ENCODE measurements around the gene XIRP1. TPM values are rescaled to one million over a fixed set of nuclear protein-coding genes. Genes with fewer than 3 reads are reported as not detected.

The XIRP1 gene
- total RNA-seq, 1 experiment from 2014 or later = not detected

DNA sequence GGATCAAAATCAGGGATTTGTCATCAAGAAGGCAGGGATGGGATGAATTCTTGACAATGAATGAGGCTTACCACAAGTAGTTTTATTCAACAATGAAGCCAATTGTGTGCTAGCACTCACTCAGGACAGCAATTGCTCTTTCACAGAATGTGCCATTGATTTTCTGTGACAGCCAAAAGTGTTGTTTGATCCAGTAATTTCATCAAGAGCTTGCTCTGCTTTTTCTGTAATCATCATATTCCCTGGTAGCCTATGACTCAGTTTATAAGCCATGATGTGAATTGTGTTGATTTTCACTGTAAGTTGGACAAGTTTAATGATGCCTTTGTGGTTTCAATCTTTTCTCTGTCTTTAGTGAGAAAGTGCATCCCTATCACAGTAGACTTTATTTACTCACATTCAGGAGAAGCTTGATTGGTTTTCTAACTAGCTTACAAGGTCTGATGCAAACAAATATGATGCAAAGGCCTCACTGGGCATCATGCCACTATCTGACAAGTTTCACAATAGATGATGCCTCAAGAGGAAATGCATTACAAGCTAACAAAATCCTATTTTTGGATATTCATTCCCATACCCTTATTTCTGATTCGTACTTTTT is 25.4 kb downstream of the XIRP1 start:
- peak; percentile 72 for DNase-seq (ENCODE audit: low read depth)

DNA sequence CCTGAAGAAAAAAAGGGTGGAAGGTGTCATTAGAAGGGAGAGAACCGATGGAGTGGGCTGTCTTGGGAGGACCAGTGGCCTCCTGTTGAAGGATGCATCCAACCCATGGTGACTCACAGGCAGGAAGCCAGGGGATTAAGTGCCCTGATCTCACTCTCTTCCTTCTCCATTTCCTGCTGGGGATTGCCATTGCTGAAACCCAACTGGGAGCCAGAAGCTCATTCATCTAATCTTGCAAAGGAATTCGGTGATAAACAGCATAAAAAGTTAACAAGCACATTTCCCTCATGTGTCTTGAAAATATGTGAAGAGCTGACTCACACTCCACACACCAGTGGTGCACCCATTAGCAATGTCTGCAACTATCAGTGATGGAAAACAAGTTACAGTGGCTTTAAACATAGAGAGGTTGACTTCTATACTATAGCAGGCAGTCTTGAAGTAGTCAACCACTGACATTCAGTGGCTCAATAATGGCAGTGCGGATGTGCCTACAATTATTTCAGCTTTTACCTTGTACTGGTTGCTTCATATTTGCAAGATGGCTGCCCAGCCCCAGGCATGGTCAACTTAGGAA is 26.2 kb downstream of the XIRP1 start:
- peak; percentile 98 for DNase-seq (ENCODE audit: low read depth)

GRCh38 chr3:39165518-39165917 is 26.9 kb downstream of the XIRP1 start:
- no peak for DNase-seq (ENCODE audit: low read depth)

GRCh38 chr3:39164414-39164813 is 28.0 kb downstream of the XIRP1 start:
- no peak for DNase-seq (ENCODE audit: low read depth)

GRCh38 chr3:39158148-39158715 is 34.2 kb downstream of the XIRP1 start:
- no peak for DNase-seq (ENCODE audit: low read depth)

GRCh38 chr3:39157359-39157758 is 35.0 kb downstream of the XIRP1 start:
- DNase-seq (ENCODE audit: low read depth) = no peak

DNA sequence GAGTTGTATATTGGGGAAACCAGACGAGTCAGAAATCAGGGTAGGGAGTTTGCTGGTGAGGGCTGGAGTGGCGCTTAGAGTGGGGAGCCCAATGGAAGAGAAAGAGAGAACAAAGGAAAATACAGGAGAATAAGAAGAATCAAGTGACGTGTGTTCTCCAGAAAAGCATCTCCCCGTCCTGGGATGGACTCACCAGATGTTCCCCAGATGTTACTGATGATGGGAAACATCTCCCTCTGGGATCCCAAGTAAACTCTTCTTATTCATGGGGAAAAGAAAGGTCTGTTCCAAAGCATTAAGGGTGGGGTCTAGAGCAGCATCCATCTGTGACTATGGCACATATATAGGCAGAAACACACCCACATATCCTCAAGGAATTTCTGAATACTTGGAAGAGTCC is 36.0 kb downstream of the XIRP1 start:
- DNase-seq (ENCODE audit: low read depth) = no peak

- DNase-seq (ENCODE audit: low read depth) = no peak
These were observed 37.9 kb downstream of the XIRP1 start for GRCh38 chr3:39154280-39155021.

DNA sequence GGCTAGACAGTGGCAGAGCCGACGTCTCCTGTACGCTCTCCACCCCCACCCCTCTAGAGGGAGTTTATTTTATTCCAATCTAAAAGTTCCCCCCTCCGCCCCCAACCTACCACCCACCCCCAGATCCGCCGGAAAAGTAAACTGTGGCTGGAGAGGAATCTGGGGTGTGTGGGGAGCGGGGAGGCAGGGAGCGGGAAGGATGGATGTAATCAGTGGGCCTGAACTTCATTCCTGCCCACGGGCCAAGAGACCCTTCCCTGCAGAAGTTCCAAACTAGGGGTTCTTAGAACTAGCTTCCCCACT is 38.5 kb downstream of the XIRP1 start:
- no peak for DNase-seq (ENCODE audit: low read depth)

- peak; percentile 98 for DNase-seq (ENCODE audit: low read depth)
These were observed 41.4 kb downstream of the XIRP1 start for GRCh38 chr3:39150803-39151631.

DNA sequence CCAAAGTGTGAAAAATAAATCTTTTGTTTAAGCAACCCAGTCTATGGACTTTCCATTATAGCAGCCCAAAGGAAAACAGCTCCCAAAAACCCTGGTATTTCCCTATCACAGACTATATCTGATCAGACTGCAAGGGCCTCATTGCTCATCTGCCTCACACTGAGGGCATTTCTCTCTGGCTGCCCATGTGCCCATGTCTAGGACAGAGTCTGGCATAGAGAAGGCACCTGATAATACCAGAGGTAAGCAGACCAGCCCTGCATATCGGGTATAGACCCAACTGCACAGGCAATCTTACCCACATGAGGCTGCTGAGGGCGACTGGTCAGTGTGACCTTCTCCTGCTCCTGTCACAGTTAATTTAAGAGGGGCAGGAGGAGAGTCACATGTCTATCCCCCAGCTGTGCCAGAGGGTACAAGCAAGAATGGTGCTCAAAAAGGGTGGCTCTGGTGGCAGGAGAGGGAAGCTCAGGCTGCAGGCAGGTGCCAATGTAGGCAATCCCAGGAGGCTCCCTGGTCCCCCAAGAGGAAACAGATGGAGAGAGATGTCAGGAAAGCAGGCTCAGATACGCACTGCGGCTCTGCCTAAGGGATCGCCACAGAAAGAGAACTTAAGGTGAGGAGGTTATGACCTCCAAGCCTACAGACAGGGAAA is 42.1 kb downstream of the XIRP1 start:
- no peak for DNase-seq (ENCODE audit: low read depth)

DNA sequence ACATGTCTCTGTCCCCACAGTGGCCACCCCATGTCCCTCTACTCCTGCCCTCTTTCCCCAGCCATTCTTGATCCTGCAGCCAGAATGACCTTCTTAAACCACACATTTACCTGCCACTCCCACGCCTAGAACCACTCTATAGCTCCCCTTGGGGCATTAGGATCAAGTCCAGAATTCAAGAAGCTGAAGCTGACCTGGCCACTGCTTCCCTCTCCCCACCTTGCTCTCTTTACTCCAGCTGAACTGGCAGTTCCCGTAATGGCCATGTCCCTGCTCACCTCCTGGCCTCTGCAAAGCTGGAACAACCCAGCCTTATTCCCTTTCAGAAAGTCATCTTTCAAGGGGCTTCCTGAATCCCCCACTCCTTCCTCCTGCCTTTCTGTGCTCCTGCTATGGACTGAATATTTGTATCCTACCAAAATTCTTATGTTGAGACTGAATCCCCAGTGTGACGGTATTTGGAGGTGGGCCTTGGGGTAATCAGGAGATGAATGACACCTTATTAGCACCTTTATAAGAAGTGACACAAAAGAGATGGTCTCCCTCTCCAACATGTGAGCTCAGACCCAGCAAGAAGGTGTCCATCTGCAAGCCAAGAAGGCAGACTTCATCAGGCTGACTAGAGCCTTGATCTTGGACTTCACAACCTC is 42.8 kb downstream of the XIRP1 start:
- no peak for DNase-seq (ENCODE audit: low read depth)

DNA sequence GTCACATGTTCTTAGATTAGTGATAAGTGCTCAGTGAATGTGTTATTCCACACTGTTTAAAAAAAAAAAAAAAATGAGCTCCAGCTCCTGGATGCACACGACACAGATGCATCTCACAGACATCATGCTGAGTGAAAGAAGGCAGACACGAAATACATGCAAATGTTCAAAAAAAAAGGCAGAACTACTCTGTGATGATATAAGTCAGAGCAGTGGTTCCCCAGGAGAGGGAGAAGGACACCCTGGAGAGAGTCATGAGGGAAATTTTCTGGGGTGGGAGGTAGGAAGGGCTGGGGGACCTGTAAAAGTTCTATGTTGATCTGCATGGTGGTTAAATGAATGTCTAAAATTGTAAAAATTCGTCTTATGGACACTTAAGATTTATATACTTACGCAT is 43.3 kb downstream of the XIRP1 start:
- no peak for DNase-seq (ENCODE audit: low read depth)

DNA sequence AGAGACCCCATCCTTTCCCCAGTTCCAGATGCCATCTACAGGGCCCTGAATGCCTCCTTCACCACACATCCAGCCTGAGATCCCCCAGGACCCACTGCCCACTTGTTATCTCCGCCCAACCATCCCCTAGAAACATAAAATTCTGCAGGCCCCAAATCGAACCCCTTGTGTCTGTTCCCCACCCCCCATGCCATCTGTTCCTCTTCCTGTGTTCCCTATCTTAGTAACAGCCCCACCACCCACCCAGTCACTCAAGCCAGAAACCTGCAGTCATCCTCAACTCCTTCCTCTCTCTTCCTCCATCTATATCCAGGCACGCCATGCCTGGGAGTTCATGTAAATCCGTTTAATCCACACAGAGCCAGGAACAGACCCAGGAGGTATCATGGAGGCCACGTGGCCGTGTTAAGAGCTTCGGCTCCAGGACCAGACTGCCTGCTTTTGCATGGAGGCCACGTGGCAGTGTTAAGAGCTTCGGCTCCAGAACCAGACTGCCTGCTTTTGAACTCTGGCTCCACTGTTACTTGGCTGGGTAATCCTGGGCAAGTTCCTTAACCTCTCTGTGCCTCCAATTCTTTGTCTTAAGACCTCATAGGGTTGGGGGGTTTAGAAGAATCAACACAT is 43.8 kb downstream of the XIRP1 start:
- no peak for DNase-seq (ENCODE audit: low read depth)

DNA sequence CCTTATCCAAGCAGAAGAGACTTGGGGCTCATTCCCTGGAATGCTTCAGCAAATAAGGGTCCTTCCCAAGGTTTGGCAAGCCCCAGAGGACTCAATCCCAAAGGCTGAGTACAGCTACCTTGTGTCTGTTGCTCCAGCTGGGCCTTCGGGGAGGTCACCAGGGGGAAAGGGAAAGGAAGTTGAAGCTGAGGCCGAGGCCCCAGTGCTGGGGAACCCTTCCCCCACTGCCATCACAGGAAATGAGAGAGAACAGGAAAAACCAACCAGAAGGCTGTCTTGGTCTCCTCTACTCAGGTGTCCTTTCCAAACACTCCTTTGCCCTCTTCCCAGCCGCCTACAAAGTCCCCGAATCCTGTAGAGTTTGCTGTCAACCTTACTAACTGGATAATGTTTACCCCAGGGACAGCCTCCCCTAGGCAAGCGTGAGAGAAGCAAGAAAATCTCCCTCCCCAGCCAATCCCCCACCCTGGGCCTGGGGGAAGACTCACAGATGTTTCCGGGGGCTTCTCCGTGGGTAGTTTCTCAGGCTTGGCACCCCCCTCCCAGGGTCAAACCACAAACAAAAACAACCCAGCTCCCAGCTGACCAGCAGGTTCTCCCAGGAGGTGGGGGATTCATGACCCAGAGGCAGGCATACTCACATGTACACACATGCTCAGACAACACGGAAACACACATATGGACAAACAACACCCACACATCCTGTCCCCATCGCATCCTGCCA is 44.5 kb downstream of the XIRP1 start:
- DNase-seq (ENCODE audit: low read depth) = peak; percentile 79

DNA sequence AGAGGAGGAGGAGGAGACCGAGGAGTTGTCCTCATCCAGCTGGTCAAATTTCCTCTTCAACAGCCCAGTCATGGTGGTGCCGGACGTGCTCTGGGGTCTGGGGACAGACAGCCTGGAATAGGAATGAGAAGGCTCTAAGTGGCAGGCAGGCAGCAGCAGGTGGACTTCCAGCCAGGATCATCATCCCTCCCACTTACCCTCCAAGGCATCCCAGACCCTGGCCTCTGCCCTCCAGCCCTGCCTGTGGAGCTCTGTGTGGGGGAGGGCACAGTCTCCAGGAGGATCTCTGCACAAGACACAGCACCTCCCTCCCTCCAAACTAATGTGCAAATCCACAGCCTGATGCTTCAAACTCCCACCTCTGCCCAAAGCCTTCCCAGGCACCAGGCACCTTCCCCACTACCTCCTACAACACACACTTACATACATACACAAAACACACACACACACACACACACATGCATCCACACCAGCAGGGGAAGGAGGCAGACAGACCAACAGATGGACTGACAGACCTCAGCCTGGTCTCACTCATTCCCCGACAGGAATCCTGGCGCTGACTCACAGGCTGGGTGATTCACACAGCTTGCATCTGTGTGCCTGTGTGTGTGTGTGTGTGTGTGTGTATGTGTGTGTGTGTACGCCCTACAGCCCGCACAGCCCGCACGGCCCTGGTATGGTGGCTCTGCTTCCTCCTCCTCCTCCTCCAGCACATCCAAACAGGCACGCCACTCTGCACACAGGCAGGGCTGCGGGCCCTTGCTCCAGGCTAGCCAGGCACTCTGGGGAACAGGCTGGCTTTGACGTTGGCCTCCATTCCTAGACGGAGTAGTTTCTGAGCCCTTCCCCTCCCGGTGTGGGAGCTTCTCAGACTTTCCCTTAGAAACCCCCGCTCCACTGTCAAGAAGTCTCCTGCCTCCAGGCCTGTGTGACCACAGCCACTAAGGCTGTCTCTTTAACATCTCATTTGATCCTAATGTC is 45.5 kb downstream of the XIRP1 start:
- DNase-seq (ENCODE audit: low read depth) = peak; percentile 99

DNA sequence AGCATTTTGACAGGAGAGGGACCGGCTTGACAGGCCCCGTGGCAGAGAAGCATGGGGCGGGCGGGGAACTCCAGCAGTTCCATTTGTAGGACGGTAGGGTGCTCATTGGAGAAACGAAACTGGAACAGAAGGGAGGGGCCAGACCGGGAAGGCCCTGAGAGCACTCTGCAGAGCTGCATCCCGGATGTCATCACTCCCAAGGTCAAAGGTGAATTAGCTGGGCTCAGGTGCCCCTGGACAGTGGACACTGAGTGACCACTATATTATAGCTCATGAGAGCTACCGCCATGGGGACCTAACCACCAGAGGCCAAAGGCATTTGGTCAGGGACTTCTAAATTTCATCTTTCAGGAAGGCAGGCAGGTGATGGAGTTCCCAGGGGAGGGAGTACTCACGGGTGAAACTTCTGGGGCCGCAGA is 46.3 kb downstream of the XIRP1 start:
- no peak for DNase-seq (ENCODE audit: low read depth)

DNA sequence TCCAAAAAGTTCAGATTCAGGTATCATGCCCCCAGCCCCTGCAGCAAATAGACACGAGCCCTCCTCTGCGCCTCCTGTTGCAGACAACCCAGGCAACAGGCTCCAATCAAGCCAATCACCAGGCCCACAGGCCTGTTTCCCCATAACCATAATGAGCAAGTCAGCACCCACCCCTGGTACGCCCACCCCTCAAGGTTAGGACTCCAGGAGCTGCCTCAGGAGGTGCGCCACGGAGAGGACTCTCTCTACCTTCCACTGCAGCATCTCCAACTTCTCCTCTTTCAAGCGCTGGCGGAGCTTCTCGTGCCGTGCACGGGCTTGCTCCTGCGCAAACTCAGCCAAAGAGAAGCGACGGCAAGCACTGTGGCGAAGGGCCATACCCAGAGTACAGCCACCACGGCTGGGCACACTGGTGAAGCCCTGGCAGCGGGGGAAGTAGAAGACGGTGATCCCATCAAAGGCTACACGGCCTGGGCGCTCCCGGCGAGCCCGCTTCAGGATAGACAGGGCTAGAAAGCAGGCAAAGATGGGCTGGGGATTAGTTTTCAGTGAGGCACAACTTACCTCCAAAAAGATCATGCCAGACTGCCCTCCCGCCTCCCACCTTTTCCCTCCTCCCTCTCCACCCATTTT is 47.5 kb downstream of the XIRP1 start:
- no peak for DNase-seq (ENCODE audit: low read depth)

Data from HT1080 (cell line).